HepG2 (cell line): ENCODE measurements around the gene KREMEN1. TPM values are rescaled to one million over a fixed set of nuclear protein-coding genes. Genes with fewer than 3 reads are reported as not detected.

Source experiments
- EP300 ChIP-seq, 3 experiments: sonication (generic) in 1 of 3; formaldehyde crosslinking in 1 of 3; IDR thresholded peaks; 2 replicates each; pipeline versions ENCODE4 v1.5.1 to v1.6.1; 2011 to 2020; ENCODE audit warnings: low read depth in 2 of 3, low read length in 2 of 3, borderline replicate concordance in 1 of 3, improper control_type of control experiment in 1 of 3, mild to moderate bottlenecking in 1 of 3, missing genetic modification reagents in 1 of 3, moderate library complexity in 1 of 3
- ETV5 ChIP-seq: IDR thresholded peaks from 2 replicates; pipeline ENCODE4 v1.6.1; 2018; ENCODE audit warnings: missing biosample characterization, missing genetic modification reagents, inconsistent platforms, borderline replicate concordance
- GABPA ChIP-seq, 2 experiments: IDR thresholded peaks; 2 replicates each; pipeline ENCODE4 v1.6.1; 2011 to 2016; ENCODE audit warnings: low read depth in 2 of 2, low read length in 1 of 2, missing biosample characterization in 1 of 2, missing genetic modification characterization in 1 of 2
- HNF4G ChIP-seq, 2 experiments: sonication (generic) in 1 of 2; formaldehyde crosslinking in 1 of 2; IDR thresholded peaks; 2 replicates each; pipeline versions ENCODE4 v1.4.0 to v1.6.1; 2011 to 2020; ENCODE audit warnings: borderline replicate concordance in 2 of 2, low read depth in 2 of 2, mild to moderate bottlenecking in 2 of 2, low read length in 1 of 2, missing genetic modification reagents in 1 of 2, moderate library complexity in 1 of 2
- KDM1A ChIP-seq: IDR thresholded peaks from 2 replicates; pipeline ENCODE4 v1.6.1; 2016; ENCODE audit warnings: missing compliant biosample characterization
- RARA ChIP-seq: IDR thresholded peaks from 2 replicates; pipeline ENCODE4 v1.6.1; 2016; ENCODE audit warnings: missing genetic modification reagents, missing compliant biosample characterization
- RBM22 ChIP-seq: fragments of 200-400 bp; formaldehyde crosslinking; optimal IDR thresholded peaks from 2 replicates; pipeline ENCODE3; 2017; ENCODE audit warnings: mild to moderate bottlenecking, low read length, moderate library complexity
- SALL1 ChIP-seq: sonication (generic); formaldehyde crosslinking; IDR thresholded peaks from 2 replicates; pipeline ENCODE4 v1.8.0; 2022; ENCODE audit warnings: mild to moderate bottlenecking, missing genetic modification reagents
- ZSCAN31 ChIP-seq: sonication (generic); formaldehyde crosslinking; IDR thresholded peaks from 2 replicates; pipeline ENCODE4 v1.5.0; 2020; ENCODE audit warnings: low read depth, mild to moderate bottlenecking, missing genetic modification reagents
- polyA plus RNA-seq, 8 experiments: library from polyadenylated mRNA; depleted of rRNA in 3 of 8; stranded (reverse) in 7 of 8; unstranded in 1 of 8; fragments of >200 nt; fragmentation: Illumina TruSeq in 4 of 8; extraction: Trizol in 4 of 8; gene quantifications; 2 replicates each; pipeline versions ENCODE4 v1.2.1 to v1.2.3, GENCODE V29; 2011 to 2016; ENCODE audit warnings: low read depth in 4 of 8, missing spikeins in 1 of 8, mixed read lengths in 1 of 8; ENCODE audit not compliant: insufficient read depth in 1 of 8
- total RNA-seq, 5 experiments: library from RNA; depleted of rRNA; stranded (reverse); fragments of >200 nt; fragmentation: Illumina TruSeq; extraction: Trizol; gene quantifications; 2 replicates each; pipeline ENCODE4 v1.2.3, GENCODE V29; 2016; ENCODE audit warnings: low read depth in 1 of 5
- TF ChIP-seq, protein P1 (sequence below): sonication (generic); formaldehyde crosslinking; IDR thresholded peaks from 2 replicates; pipeline ENCODE4 v1.4.0; 2020; ENCODE audit warnings: missing genetic modification reagents, borderline replicate concordance
- TF ChIP-seq, protein P2 (sequence below): sonication (generic); formaldehyde crosslinking; IDR thresholded peaks from 2 replicates; pipeline ENCODE4 v1.8.0; 2022; ENCODE audit warnings: low read depth, missing genetic modification reagents
- TF ChIP-seq, protein P3 (sequence below): IDR thresholded peaks from 2 replicates; pipeline ENCODE4 v1.6.1; 2018; ENCODE audit warnings: missing genetic modification reagents
- TF ChIP-seq, protein P4 (sequence below): sonication (generic); formaldehyde crosslinking; conservative IDR thresholded peaks from 2 replicates; pipeline ENCODE4 v1.4.0; 2020; ENCODE audit warnings: mild to moderate bottlenecking, missing genetic modification reagents, moderate library complexity
- TF ChIP-seq, protein P5 (sequence below): sonication (generic); formaldehyde crosslinking; IDR thresholded peaks from 2 replicates; pipeline ENCODE4 v1.4.0; 2020; ENCODE audit warnings: mild to moderate bottlenecking, missing genetic modification reagents

Gene KREMEN1
- total and polyA plus RNA-seq, 2 of the 13 experiments (the other 11 are each of a cell fraction or from before 2014, with no cell fraction given), result 9.8 to 13.8 TPM

DNA sequence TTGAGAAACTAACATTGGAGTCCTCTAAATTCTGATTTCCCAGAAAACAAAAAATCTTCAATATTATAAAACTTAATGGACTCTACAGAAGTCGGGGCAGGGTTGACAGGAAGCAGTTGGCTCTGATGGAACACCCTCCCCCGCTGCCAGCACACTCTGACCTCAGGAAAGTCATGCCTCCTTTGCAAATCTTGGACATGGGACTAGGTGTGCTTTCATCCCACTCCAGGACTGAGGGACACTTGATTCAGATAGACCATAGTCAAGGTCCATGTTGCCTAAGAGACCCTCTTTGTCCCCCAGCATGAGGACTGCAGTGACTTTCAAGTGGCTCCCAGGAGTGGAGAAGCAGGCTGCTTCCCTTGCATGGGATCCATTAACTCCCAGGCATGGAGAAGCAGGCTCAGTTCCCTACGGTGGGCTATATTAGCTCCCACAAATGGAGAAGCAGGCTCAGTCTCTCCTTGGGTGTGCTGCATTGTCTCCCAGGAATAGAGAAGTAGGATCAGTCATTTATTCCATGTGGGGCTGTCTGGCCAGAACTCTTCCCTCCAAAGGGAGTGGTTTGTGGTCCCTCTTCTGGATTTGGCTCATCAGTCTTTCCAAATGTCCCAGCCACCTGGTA lies 49.6 kb upstream of the KREMEN1 start (continued):
- TF ChIP-seq, protein P1, sequence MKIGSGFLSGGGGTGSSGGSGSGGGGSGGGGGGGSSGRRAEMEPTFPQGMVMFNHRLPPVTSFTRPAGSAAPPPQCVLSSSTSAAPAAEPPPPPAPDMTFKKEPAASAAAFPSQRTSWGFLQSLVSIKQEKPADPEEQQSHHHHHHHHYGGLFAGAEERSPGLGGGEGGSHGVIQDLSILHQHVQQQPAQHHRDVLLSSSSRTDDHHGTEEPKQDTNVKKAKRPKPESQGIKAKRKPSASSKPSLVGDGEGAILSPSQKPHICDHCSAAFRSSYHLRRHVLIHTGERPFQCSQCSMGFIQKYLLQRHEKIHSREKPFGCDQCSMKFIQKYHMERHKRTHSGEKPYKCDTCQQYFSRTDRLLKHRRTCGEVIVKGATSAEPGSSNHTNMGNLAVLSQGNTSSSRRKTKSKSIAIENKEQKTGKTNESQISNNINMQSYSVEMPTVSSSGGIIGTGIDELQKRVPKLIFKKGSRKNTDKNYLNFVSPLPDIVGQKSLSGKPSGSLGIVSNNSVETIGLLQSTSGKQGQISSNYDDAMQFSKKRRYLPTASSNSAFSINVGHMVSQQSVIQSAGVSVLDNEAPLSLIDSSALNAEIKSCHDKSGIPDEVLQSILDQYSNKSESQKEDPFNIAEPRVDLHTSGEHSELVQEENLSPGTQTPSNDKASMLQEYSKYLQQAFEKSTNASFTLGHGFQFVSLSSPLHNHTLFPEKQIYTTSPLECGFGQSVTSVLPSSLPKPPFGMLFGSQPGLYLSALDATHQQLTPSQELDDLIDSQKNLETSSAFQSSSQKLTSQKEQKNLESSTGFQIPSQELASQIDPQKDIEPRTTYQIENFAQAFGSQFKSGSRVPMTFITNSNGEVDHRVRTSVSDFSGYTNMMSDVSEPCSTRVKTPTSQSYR (CRISPR knock-in tag), result peak; percentile 90; the same call in 1 of the 2 replicates
- TF ChIP-seq, protein P2, sequence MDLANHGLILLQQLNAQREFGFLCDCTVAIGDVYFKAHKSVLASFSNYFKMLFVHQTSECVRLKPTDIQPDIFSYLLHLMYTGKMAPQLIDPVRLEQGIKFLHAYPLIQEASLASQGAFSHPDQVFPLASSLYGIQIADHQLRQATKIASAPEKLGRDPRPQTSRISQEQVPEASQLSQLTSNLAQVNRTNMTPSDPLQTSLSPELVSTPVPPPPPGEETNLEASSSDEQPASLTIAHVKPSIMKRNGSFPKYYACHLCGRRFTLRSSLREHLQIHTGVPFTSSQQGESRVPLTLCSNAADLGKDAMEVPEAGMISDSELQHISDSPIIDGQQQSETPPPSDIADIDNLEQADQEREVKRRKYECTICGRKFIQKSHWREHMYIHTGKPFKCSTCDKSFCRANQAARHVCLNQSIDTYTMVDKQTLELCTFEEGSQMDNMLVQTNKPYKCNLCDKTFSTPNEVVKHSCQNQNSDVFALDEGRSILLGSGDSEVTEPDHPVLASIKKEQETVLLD (CRISPR knock-in tag), result no peak
- TF ChIP-seq, protein P3, sequence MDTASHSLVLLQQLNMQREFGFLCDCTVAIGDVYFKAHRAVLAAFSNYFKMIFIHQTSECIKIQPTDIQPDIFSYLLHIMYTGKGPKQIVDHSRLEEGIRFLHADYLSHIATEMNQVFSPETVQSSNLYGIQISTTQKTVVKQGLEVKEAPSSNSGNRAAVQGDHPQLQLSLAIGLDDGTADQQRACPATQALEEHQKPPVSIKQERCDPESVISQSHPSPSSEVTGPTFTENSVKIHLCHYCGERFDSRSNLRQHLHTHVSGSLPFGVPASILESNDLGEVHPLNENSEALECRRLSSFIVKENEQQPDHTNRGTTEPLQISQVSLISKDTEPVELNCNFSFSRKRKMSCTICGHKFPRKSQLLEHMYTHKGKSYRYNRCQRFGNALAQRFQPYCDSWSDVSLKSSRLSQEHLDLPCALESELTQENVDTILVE (CRISPR knock-in tag), result no peak
- TF ChIP-seq, protein P4, sequence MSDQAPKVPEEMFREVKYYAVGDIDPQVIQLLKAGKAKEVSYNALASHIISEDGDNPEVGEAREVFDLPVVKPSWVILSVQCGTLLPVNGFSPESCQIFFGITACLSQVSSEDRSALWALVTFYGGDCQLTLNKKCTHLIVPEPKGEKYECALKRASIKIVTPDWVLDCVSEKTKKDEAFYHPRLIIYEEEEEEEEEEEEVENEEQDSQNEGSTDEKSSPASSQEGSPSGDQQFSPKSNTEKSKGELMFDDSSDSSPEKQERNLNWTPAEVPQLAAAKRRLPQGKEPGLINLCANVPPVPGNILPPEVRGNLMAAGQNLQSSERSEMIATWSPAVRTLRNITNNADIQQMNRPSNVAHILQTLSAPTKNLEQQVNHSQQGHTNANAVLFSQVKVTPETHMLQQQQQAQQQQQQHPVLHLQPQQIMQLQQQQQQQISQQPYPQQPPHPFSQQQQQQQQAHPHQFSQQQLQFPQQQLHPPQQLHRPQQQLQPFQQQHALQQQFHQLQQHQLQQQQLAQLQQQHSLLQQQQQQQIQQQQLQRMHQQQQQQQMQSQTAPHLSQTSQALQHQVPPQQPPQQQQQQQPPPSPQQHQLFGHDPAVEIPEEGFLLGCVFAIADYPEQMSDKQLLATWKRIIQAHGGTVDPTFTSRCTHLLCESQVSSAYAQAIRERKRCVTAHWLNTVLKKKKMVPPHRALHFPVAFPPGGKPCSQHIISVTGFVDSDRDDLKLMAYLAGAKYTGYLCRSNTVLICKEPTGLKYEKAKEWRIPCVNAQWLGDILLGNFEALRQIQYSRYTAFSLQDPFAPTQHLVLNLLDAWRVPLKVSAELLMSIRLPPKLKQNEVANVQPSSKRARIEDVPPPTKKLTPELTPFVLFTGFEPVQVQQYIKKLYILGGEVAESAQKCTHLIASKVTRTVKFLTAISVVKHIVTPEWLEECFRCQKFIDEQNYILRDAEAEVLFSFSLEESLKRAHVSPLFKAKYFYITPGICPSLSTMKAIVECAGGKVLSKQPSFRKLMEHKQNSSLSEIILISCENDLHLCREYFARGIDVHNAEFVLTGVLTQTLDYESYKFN, result peak; percentile 42; the same call in 1 of the 2 replicates
- TF ChIP-seq HNF4G (IDR thresholded peaks at IDR 0.05; ENCODE audit: borderline replicate concordance, low read depth, low read length) (peak; percentile 37; the same call in 1 of the 2 replicates), HNF4G (CRISPR knock-in tag; IDR thresholded peaks at IDR 0.05; ENCODE audit: borderline replicate concordance, low read depth) (no peak), SALL1 (peak; percentile 52), RBM22 (peak; percentile 89), ETV5 (CRISPR knock-in tag) (peak; percentile 52; the same call in 1 of the 2 replicates), ZSCAN31 (no peak), KDM1A (CRISPR knock-in tag) (no peak), RARA (CRISPR knock-in tag) (peak; percentile 54; the same call in 1 of the 2 replicates), EP300 (IDR thresholded peaks at IDR 0.05; ENCODE audit: low read depth in 2 of 2, low read length in 2 of 2) (peak in 1 of 2 experiments; percentile 48; a peak in 1 of 4 replicates), EP300 (CRISPR knock-in tag; IDR thresholded peaks at IDR 0.05; ENCODE audit: borderline replicate concordance) (no peak), GABPA (IDR thresholded peaks at IDR 0.05; ENCODE audit: low read depth, low read length) (no peak), GABPA (CRISPR knock-in tag; IDR thresholded peaks at IDR 0.05; ENCODE audit: low read depth) (peak; percentile 11; the same call in 1 of the 2 replicates)
- TF ChIP-seq, protein P5, sequence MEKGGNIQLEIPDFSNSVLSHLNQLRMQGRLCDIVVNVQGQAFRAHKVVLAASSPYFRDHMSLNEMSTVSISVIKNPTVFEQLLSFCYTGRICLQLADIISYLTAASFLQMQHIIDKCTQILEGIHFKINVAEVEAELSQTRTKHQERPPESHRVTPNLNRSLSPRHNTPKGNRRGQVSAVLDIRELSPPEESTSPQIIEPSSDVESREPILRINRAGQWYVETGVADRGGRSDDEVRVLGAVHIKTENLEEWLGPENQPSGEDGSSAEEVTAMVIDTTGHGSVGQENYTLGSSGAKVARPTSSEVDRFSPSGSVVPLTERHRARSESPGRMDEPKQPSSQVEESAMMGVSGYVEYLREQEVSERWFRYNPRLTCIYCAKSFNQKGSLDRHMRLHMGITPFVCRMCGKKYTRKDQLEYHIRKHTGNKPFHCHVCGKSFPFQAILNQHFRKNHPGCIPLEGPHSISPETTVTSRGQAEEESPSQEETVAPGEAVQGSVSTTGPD (CRISPR knock-in tag), result no peak
